ENCODE results near the gene FKRP.

FKRP gene

GRCh38 chr19:46719629-46720502 is 26.0 kb upstream of the FKRP start:
- peak; percentile 21 for DNase-seq

GRCh38 chr19:46720503-46721239 is 25.2 kb upstream of the FKRP start:
- peak; percentile 18 for DNase-seq

GRCh38 chr19:46721269-46722003 is 24.4 kb upstream of the FKRP start:
- DNase-seq, result no peak

DNA sequence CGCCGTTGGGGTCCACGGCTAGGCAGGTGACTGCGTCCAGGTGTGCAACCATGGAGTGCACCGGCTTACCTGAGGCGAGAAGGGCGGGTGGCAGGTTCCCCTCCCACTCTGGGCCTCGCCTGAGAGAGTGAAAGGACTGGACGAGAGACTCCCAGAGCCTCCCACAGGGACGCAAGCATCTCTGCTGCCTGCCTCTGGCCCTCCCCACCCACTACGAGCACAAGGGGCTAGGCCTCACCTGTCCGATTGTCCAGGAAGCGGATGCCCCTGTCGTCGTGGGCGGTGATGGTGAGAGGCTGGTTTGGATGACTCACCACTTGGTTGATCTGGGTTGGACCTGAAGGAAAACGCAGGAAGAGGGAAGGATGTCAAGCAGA is 23.9 kb upstream of the FKRP start:
- peak; percentile 20 for DNase-seq

GRCh38 chr19:46722421-46723022 is 23.3 kb upstream of the FKRP start:
- peak; percentile 16 for DNase-seq

- peak; percentile 18 for DNase-seq
Observed at GRCh38 chr19:46723023-46723461, 22.8 kb upstream of the FKRP start.

- no peak for DNase-seq
Observed at GRCh38 chr19:46723471-46723870, 22.4 kb upstream of the FKRP start.

DNA sequence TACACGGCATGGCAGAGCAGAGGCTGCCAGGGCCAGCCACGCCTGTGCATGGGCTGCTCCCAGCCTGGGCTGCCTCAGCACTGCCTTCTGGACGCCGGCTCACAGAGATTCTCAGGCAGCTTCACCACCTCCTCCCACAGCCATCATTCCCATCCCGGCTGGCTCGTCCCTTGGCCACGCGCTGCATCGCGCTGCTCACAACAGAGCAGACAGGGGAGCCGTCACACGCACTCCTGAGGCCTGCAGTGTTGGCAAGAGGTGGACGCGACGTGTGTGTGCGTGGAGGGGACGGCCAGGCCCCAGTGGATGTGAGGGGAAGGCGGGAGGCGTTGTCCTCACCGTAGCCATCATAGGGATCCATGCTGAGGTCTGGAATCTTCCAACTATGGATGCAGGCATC is 21.4 kb upstream of the FKRP start:
- DNase-seq, result peak; percentile 27

DNA sequence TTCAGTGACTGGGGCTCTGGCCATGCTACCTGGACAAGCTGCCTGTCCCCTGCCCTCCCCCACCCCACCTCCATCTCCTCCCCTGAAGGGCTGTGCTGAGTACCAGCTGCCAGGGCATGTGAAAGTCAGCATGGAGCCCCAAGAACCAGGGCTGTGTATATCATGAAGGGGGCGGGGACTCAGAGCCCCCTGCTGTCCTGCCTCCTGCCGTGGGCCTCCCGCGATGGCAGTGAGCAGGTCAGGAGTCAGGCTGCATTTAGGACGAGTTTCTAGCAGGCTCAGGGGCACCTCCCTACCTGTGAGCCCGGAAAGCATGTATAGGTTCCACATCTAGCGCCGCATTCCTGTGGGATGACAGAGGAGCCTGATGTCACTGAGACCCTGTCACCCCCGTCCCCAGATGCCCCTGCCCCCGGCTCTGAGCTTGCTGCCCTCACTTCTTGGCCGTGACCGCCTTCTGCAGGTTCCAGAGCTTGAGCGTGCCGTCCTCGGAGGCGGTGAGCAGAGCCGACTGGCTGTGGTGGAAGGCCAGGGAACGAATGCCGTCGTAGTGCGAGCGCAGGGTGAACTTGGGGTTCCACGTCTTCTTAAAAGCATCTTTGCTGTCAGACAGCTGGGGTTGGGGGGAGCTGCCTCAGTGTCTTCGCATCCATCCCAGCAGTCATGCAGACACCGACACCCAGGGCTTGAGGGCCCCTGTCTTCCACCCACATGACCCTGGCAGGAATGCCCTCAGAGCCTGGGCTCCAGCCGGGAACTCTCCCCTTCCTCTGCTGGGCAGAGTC is 20.6 kb upstream of the FKRP start:
- DNase-seq, result peak; percentile 31

DNA sequence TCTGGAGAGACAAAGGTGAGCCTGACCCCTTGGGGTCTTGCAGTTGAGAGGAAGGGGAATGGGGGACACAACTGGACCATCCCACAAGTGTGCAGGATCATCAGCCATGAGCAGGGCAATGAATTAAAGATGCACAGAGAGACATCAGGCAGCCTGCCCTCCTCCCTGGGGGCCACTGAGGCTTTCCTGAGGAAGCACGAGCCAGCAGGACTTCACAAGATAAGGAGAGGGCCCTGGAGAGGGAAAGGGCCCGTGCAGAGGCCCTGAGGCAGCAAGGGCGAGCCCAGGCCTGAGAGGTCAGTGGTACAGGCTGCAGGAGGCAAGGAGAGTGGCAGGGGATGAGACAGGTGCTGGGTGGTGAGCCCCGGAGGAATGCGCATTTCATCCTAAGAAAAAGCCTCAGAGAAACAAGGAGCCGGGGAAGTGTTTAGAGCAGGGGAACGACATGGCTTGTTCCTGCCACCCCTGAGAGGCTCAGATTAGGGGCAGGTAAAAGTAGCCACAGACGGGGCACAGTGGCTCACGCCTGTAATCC is 19.9 kb upstream of the FKRP start:
- peak; percentile 19 for DNase-seq

DNA sequence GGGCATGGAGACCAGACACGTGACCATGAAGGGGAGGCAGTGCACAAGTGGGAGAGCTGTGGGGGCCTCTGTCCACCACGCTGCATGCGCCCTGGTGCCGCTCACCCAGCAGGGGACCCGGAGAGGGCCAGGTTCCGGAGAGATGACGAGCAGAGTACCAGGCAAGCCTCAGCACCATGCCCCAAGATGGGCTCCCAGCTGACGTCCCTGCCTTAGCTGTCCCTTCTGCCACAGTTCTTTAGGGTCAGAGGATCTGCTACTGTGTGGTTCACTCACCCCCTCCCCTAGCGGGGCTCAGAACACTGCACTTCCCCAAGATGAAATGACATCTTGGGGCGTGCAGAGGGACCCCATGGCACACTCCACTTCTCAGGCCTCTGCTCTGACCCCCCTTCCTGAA is 19.3 kb upstream of the FKRP start:
- peak; percentile 17 for DNase-seq

DNA sequence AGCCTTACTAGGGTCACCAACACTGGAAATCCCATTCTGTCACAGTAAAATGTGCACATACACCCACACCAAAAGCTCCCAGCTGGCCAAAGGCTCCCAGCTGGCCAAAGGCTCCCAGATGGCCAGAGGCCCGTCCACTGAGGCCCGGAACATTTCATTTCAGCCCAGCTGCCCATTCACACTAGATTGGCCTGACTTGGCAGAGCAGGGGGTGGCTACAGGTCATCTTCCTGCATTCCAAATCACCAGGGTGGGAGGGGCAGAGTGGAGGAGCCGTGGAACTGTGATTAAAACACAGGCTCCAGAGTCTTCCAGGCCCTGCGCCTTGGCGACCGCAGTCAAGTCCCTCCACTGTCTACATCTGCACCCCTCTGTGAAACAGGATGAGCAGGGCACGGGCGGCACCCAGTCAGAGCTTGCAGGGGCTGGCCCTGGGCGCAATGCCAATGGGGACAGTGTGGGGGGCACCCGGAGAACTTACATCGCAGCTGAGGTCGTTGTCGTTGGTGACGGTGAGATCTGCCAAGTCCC is 18.8 kb upstream of the FKRP start:
- DNase-seq, result peak; percentile 29

- DNase-seq, result no peak
Observed at GRCh38 chr19:46727757-46728156, 18.1 kb upstream of the FKRP start.

- peak; percentile 65 for DNase-seq
Observed at GRCh38 chr19:46728208-46728607, 17.6 kb upstream of the FKRP start.

GRCh38 chr19:46728693-46729339 is 17.0 kb upstream of the FKRP start:
- peak; percentile 82 for DNase-seq

DNA sequence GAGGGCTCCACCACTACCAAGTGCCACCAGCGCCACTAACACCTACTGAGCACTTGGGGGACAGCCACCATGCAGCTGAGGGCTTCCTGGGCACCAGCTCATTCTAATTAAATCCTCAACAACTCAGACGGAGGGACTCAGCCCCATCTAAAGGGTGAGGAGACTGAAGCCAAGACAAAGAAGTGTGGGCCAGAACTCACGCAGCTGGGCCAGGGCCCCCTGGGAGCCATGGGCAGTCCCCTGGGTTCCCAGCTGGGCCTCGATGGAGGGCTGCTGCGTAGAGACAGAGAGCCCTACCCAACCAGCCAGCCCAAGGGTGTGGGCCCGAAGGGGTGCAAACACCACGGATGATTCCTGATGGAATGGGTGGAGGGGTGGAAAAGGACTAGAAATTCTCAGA is 16.2 kb upstream of the FKRP start:
- DNase-seq, result peak; percentile 19

- no peak for DNase-seq
Observed at GRCh38 chr19:46730187-46730586, 15.7 kb upstream of the FKRP start.

GRCh38 chr19:46730595-46730994 is 15.3 kb upstream of the FKRP start:
- DNase-seq, result no peak

GRCh38 chr19:46731007-46731501 is 14.8 kb upstream of the FKRP start:
- DNase-seq, result no peak

DNA sequence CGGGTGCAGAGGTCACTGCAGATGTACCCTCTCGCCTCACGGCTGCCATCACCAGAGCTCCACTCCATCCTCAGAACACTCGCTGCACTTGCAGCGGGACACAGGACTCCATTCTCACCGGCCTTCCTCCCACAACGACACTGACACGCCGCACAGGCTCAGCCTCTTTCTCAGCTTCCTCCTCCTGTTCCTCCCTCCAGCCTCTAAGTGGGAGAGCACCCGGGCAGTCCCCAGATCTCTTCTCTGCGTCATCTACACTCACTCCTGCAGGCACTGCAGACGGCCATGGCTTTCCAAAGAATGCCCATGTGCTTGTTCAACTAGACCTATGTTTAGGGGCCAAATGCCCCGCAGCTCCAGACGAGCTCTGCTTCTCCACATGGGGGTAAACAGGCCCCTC is 14.3 kb upstream of the FKRP start:
- no peak for DNase-seq

All from femur (tissue), 1 donor.